Fibroblast of lung (primary cell): ENCODE measurements around the gene FAT2. TPM values are rescaled to one million over a fixed set of nuclear protein-coding genes. Genes with fewer than 3 reads are reported as not detected.

ENCODE experiments used
- DNase-seq, 2 donors: peaks; one replicate each; pipeline versions ENCODE4 v3.0.0 to v3.0.0-alpha.2; 2010; ENCODE audit warnings: low read depth in 2 of 2
- H2AFZ ChIP-seq: 2 replicates; pipeline ENCODE4 v1.5.1; 2012; ENCODE audit warnings: low read length, control low read depth, inconsistent platforms
- H3K27ac ChIP-seq: 2 replicates; pipeline ENCODE4 v1.5.1; 2011; ENCODE audit warnings: low read length, control low read depth; ENCODE audit not compliant: insufficient read depth
- H3K27me3 ChIP-seq: 2 replicates; pipeline ENCODE4 v1.5.1; 2011; ENCODE audit warnings: mild to moderate bottlenecking, low read length; ENCODE audit not compliant: control insufficient read depth, insufficient read depth
- H3K36me3 ChIP-seq: 2 replicates; pipeline ENCODE4 v1.5.1; 2011; ENCODE audit warnings: low read length; ENCODE audit not compliant: control insufficient read depth, insufficient read depth
- H3K4me1 ChIP-seq: 2 replicates; pipeline ENCODE4 v1.5.1; 2011; ENCODE audit warnings: low read length; ENCODE audit not compliant: control insufficient read depth, insufficient read depth; ENCODE audit errors: extremely low read depth
- H3K4me2 ChIP-seq: 2 replicates; pipeline ENCODE4 v1.5.1; 2011; ENCODE audit warnings: low read length, control low read depth; ENCODE audit not compliant: insufficient read depth; ENCODE audit errors: extremely low read depth
- H3K4me3 ChIP-seq, 4 experiments: fragments of 200-600 bp in 1 of 4; sonication (generic) in 1 of 4; replicated peaks in 1 of 4; 2 replicates each; pipeline ENCODE4 v1.5.1; 2011 to 2016; ENCODE audit warnings: low read length in 4 of 4, low read depth in 3 of 4, mild to moderate bottlenecking in 3 of 4, control low read depth in 2 of 4, inconsistent platforms in 1 of 4, mixed read lengths in 1 of 4; ENCODE audit not compliant: insufficient read depth in 1 of 4; ENCODE audit errors: control extremely low read depth in 1 of 4
- H3K79me2 ChIP-seq: 2 replicates; pipeline ENCODE4 v1.5.1; 2012; ENCODE audit warnings: mild to moderate bottlenecking, low read length, inconsistent platforms; ENCODE audit not compliant: control insufficient read depth, insufficient read depth
- H3K9ac ChIP-seq: 2 replicates; pipeline ENCODE4 v1.5.1; 2011; ENCODE audit warnings: mild to moderate bottlenecking, low read length, control low read depth; ENCODE audit not compliant: insufficient read depth
- H3K9me3 ChIP-seq: 2 replicates; pipeline ENCODE4 v1.5.1; 2012; ENCODE audit warnings: low read depth, low read length; ENCODE audit not compliant: control insufficient read depth, insufficient read depth
- H4K20me1 ChIP-seq: 2 replicates; pipeline ENCODE4 v1.5.1; 2011; ENCODE audit warnings: low read length; ENCODE audit not compliant: control insufficient read depth, insufficient read depth; ENCODE audit errors: extremely low read depth
- CTCF ChIP-seq, 2 donors: IDR thresholded peaks in 1 of 2; conservative IDR thresholded peaks in 1 of 2; 1 replicate in 1 of 2; 2 replicates in 1 of 2; pipeline ENCODE4 v1.5.1; 2011 to 2012; ENCODE audit warnings: low read length in 2 of 2, control low read depth in 1 of 2, inconsistent platforms in 1 of 2, low read depth in 1 of 2, mild to moderate bottlenecking in 1 of 2
- EZH2 ChIP-seq: IDR thresholded peaks from 2 replicates; pipeline ENCODE4 v1.5.1; 2012; ENCODE audit warnings: low read length, control low read depth, mild to moderate bottlenecking; ENCODE audit errors: missing control alignments
- polyA plus RNA-seq, 2 donors: library from polyadenylated mRNA; depleted of rRNA in 1 of 2; stranded (reverse) in 1 of 2; unstranded in 1 of 2; fragments of >200 nt; gene quantifications; 2 replicates each; pipeline ENCODE4 v1.2.1, GENCODE V29; 2011 to 2012; ENCODE audit warnings: missing spikeins in 1 of 2
- total RNA-seq: library from RNA; depleted of rRNA; stranded (reverse); fragments of >200 nt; gene quantifications from 2 replicates; pipeline ENCODE4 v1.2.1, GENCODE V29; 2014

Gene FAT2
- total and polyA plus RNA-seq, 2 donors (not counting 1 experiment from before 2014, with no cell fraction given): under 0.01 TPM; not detected in 1

GRCh38 chr5:151600069-151600665 lies 9.0 kb upstream of the FAT2 start:
- H3K4me3 ChIP-seq: no peak overlapping the region
- peaks cover 4% of the 10 kb centered on the region for H3K27me3 ChIP-seq
- no peak overlapping the region for H3K4me2 ChIP-seq
- H3K9ac ChIP-seq: no peak overlapping the region
- no peaks in the 10 kb centered on the region for H3K9me3 ChIP-seq
- no peaks in the 10 kb centered on the region for H4K20me1 ChIP-seq
- no peaks in the 10 kb centered on the region for H3K36me3 ChIP-seq
- H3K4me1 ChIP-seq: no peaks in the 10 kb centered on the region
- H2AFZ ChIP-seq: no peak overlapping the region
- no peak for TF ChIP-seq CTCF (conservative IDR thresholded peaks at IDR 0.05 in 1 of 2, IDR thresholded peaks at IDR 0.05 in 1 of 2; ENCODE audit: low read depth in 1 of 2, low read length in 2 of 2)
- no peak for TF ChIP-seq EZH2
- no peaks in the 10 kb centered on the region for H3K79me2 ChIP-seq
- H3K27ac ChIP-seq: no peak overlapping the region
- no peak for DNase-seq

GRCh38 chr5:151598984-151599383 lies 7.9 kb upstream of the FAT2 start:
- Histone ChIP-seq H3K4me1 (no peaks in the 10 kb centered on the region), H3K79me2 (no peaks in the 10 kb centered on the region), H3K4me3 (no peak overlapping the region), H3K27ac (no peak overlapping the region), H3K4me2 (no peak overlapping the region), H4K20me1 (no peaks in the 10 kb centered on the region), H3K27me3 (peaks cover 4% of the 10 kb centered on the region), H2AFZ (no peak overlapping the region), H3K9ac (no peak overlapping the region), H3K36me3 (no peaks in the 10 kb centered on the region), H3K9me3 (no peaks in the 10 kb centered on the region)
- DNase-seq: no peak
- TF ChIP-seq CTCF (conservative IDR thresholded peaks at IDR 0.05 in 1 of 2, IDR thresholded peaks at IDR 0.05 in 1 of 2; ENCODE audit: low read depth in 1 of 2, low read length in 2 of 2): no peak
- TF ChIP-seq EZH2: no peak

- H3K9me3 ChIP-seq: no peaks in the 10 kb centered on the region
- no peaks in the 10 kb centered on the region for H3K36me3 ChIP-seq
- H3K4me2 ChIP-seq: no peak overlapping the region
- H3K9ac ChIP-seq: no peak overlapping the region
- no peak for TF ChIP-seq EZH2
- no peak for TF ChIP-seq CTCF (conservative IDR thresholded peaks at IDR 0.05 in 1 of 2, IDR thresholded peaks at IDR 0.05 in 1 of 2; ENCODE audit: low read depth in 1 of 2, low read length in 2 of 2)
- H3K4me3 ChIP-seq: no peak overlapping the region
- H2AFZ ChIP-seq: no peak overlapping the region
- DNase-seq: no peak
- H4K20me1 ChIP-seq: no peaks in the 10 kb centered on the region
- H3K27me3 ChIP-seq: peaks cover 4% of the 10 kb centered on the region
- no peaks in the 10 kb centered on the region for H3K79me2 ChIP-seq
- no peak overlapping the region for H3K27ac ChIP-seq
- H3K4me1 ChIP-seq: no peaks in the 10 kb centered on the region
These were observed 7.4 kb upstream of the FAT2 start for GRCh38 chr5:151598549-151598948.
